ENCODE measurements around the gene AHSG. TPM values are rescaled to one million over a fixed set of nuclear protein-coding genes. Genes with fewer than 3 reads are reported as not detected.

The AHSG gene
- total and polyA plus RNA-seq, 2 experiments from 2014 or later = 0.10 to 0.18 TPM

GRCh38 chr3:186598794-186599141 is 14.1 kb upstream of the AHSG start:
- H3K4me3 Mint-ChIP-seq = no peak overlapping the region
- DNase-seq (ENCODE audit: low spot score) (no peak), ATAC-seq (no peak)
- Histone ChIP-seq H3K27ac (ENCODE audit: low read depth) (no peak overlapping the region), H2AFZ (no peak overlapping the region), H3K4me1 (ENCODE audit: insufficient read depth) (no peaks in the 10 kb centered on the region), H3K9me2 (ENCODE audit: insufficient read depth) (no peaks in the 10 kb centered on the region), H4K20me1 (replicated peaks; ENCODE audit: insufficient read depth) (no peaks in the 10 kb centered on the region), H3K4me2 (no peak overlapping the region), H3K79me2 (replicated peaks; ENCODE audit: insufficient read depth) (no peaks in the 10 kb centered on the region), H3K27me3 (ENCODE audit: insufficient read depth) (no peaks in the 10 kb centered on the region), H3K4me3 (no peak overlapping the region), H3F3A (replicated peaks; ENCODE audit: low read depth) (no peaks in the 10 kb centered on the region), H3K36me3 (ENCODE audit: insufficient read depth) (no peaks in the 10 kb centered on the region)
- H3K27me3 Mint-ChIP-seq (ENCODE audit: insufficient read depth, low read depth, poor library complexity) = peaks cover 3% of the 10 kb centered on the region
- H3K36me3 Mint-ChIP-seq (ENCODE audit: low read depth) = no peaks in the 10 kb centered on the region
- peaks cover 9% of the 10 kb centered on the region for H3K4me1 Mint-ChIP-seq
- no peak for TF ChIP-seq CTCF (conservative IDR thresholded peaks at IDR 0.05; ENCODE audit: low read depth in 2 of 2)
- no peak for TF ChIP-seq REST (IDR thresholded peaks at IDR 0.05; ENCODE audit: unreplicated experiment)
- no peak for TF ChIP-seq JUNB (IDR thresholded peaks at IDR 0.05; ENCODE audit: unreplicated experiment)
- no peak for TF ChIP-seq CREB1 (CRISPR knock-in tag; IDR thresholded peaks at IDR 0.05; ENCODE audit: low read depth)
- no peak for TF ChIP-seq ZNF114 (CRISPR knock-in tag; IDR thresholded peaks at IDR 0.05)
- TF ChIP-seq POLR2AphosphoS5 (IDR thresholded peaks at IDR 0.05; ENCODE audit: low read depth) = no peak
- no peak for TF ChIP-seq ETS1 (IDR thresholded peaks at IDR 0.05)
- TF ChIP-seq EZH2 (IDR thresholded peaks at IDR 0.05; ENCODE audit: low read depth, unreplicated experiment) = no peak
- H3K27ac Mint-ChIP-seq = no peak overlapping the region
- no peaks in the 10 kb centered on the region; the same call in 2 of the 3 replicates for H3K9me3 Mint-ChIP-seq

- Histone ChIP-seq H2AFZ (no peak overlapping the region), H3K27ac (ENCODE audit: low read depth) (no peak overlapping the region), H3K4me2 (no peak overlapping the region), H3K4me1 (ENCODE audit: insufficient read depth) (no peaks in the 10 kb centered on the region), H3F3A (replicated peaks; ENCODE audit: low read depth) (no peaks in the 10 kb centered on the region), H3K79me2 (replicated peaks; ENCODE audit: insufficient read depth) (no peaks in the 10 kb centered on the region), H3K4me3 (no peak overlapping the region), H3K36me3 (ENCODE audit: insufficient read depth) (no peaks in the 10 kb centered on the region), H3K27me3 (ENCODE audit: insufficient read depth) (no peaks in the 10 kb centered on the region), H3K9me2 (ENCODE audit: insufficient read depth) (no peaks in the 10 kb centered on the region), H4K20me1 (replicated peaks; ENCODE audit: insufficient read depth) (no peaks in the 10 kb centered on the region)
- Mint-ChIP-seq H3K27ac (no peak overlapping the region), H3K4me3 (no peak overlapping the region), H3K27me3 (ENCODE audit: insufficient read depth, low read depth, poor library complexity) (peaks cover 3% of the 10 kb centered on the region), H3K36me3 (ENCODE audit: low read depth) (no peaks in the 10 kb centered on the region), H3K9me3 (no peaks in the 10 kb centered on the region; the same call in 2 of the 3 replicates), H3K4me1 (peaks cover 9% of the 10 kb centered on the region)
- ATAC-seq (no peak), DNase-seq (ENCODE audit: low spot score) (no peak)
- TF ChIP-seq ZNF114 (CRISPR knock-in tag; IDR thresholded peaks at IDR 0.05) = no peak
- TF ChIP-seq ZNF331 (CRISPR knock-in tag; IDR thresholded peaks at IDR 0.05; ENCODE audit: low read depth) = no peak
Observed at GRCh38 chr3:186599142-186599784, 13.6 kb upstream of the AHSG start.
